Hepatocyte (in vitro differentiated cells): Measurements from ENCODE around the gene POLDIP2.

Experiments
- EZH2phosphoT487 ChIP-seq: fragments of 200-600 bp; sonication (generic); IDR thresholded peaks from one replicate; pipeline ENCODE4 v1.6.1; 2018; ENCODE audit warnings: antibody characterized with exemption, mild to moderate bottlenecking, low read depth, moderate library complexity; ENCODE audit not compliant: unreplicated experiment, severe bottlenecking
- TF ChIP-seq, protein P1 (sequence below): fragments of 200-600 bp; sonication (generic); IDR thresholded peaks from 2 replicates; pipeline ENCODE4 v1.5.1; 2016; ENCODE audit warnings: antibody characterized with exemption, mild to moderate bottlenecking; ENCODE audit not compliant: poor library complexity

GRCh38 chr17:28341516-28341915, 15.8 kb downstream of the POLDIP2 start:
- TF ChIP-seq EZH2phosphoT487, result no peak
- TF ChIP-seq, protein P1, sequence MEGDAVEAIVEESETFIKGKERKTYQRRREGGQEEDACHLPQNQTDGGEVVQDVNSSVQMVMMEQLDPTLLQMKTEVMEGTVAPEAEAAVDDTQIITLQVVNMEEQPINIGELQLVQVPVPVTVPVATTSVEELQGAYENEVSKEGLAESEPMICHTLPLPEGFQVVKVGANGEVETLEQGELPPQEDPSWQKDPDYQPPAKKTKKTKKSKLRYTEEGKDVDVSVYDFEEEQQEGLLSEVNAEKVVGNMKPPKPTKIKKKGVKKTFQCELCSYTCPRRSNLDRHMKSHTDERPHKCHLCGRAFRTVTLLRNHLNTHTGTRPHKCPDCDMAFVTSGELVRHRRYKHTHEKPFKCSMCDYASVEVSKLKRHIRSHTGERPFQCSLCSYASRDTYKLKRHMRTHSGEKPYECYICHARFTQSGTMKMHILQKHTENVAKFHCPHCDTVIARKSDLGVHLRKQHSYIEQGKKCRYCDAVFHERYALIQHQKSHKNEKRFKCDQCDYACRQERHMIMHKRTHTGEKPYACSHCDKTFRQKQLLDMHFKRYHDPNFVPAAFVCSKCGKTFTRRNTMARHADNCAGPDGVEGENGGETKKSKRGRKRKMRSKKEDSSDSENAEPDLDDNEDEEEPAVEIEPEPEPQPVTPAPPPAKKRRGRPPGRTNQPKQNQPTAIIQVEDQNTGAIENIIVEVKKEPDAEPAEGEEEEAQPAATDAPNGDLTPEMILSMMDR, result no peak
